Mesenchymal stem cell (in vitro differentiated cells and primary cell): ENCODE data around the gene ACAD8.
"Not testable (repeated sequence)": the region's sequence is repeated elsewhere in the genome, so short reads cannot be mapped to it uniquely, and the experiment has no call there.

Experiments used
- DNase-seq: peaks from one replicate; pipeline ENCODE4 v3.0.0-alpha.2; 2013
- H2AFZ ChIP-seq: one replicate; pipeline ENCODE4 v1.6.1; 2013; ENCODE audit warnings: low read depth, mild to moderate bottlenecking, control low read depth, inconsistent platforms, low read length, moderate library complexity
- H2AK5ac ChIP-seq: 2 replicates; pipeline ENCODE4 v1.6.1; 2013; ENCODE audit warnings: low read length, moderate library complexity, mild to moderate bottlenecking, inconsistent platforms; ENCODE audit not compliant: severe bottlenecking
- H2BK120ac ChIP-seq: one replicate; pipeline ENCODE4 v1.6.1; 2013; ENCODE audit warnings: low read depth, mild to moderate bottlenecking, inconsistent platforms, low read length, moderate library complexity
- H2BK12ac ChIP-seq, 2 experiments: one replicate each; pipeline ENCODE4 v1.6.1; 2013; ENCODE audit warnings: inconsistent platforms in 2 of 2, low read length in 2 of 2, mild to moderate bottlenecking in 2 of 2, moderate library complexity in 2 of 2, control low read depth in 1 of 2
- H2BK15ac ChIP-seq: one replicate; pipeline ENCODE4 v1.6.1; 2013; ENCODE audit warnings: mild to moderate bottlenecking, low read depth, inconsistent platforms; ENCODE audit not compliant: poor library complexity, severe bottlenecking
- H2BK5ac ChIP-seq: 2 replicates; pipeline ENCODE4 v1.6.1; 2013; ENCODE audit warnings: low read depth, mild to moderate bottlenecking, low read length, control low read depth, inconsistent platforms; ENCODE audit not compliant: poor library complexity, severe bottlenecking
- H3K14ac ChIP-seq, 2 experiments: one replicate each; pipeline ENCODE4 v1.6.1; 2013; ENCODE audit warnings: inconsistent platforms in 2 of 2, low read length in 2 of 2, control low read depth in 1 of 2, mild to moderate bottlenecking in 1 of 2, moderate library complexity in 1 of 2
- H3K18ac ChIP-seq, 2 experiments: one replicate each; pipeline ENCODE4 v1.6.1; 2013; ENCODE audit warnings: inconsistent platforms in 2 of 2, low read length in 2 of 2, control low read depth in 1 of 2, low read depth in 1 of 2, mild to moderate bottlenecking in 1 of 2
- H3K23ac ChIP-seq, 2 experiments: one replicate each; pipeline ENCODE4 v1.6.1; 2013; ENCODE audit warnings: inconsistent platforms in 2 of 2, low read length in 2 of 2, mild to moderate bottlenecking in 2 of 2, moderate library complexity in 2 of 2, control low read depth in 1 of 2
- H3K27ac ChIP-seq: 2 replicates; pipeline ENCODE4 v1.5.1; 2013; ENCODE audit warnings: mild to moderate bottlenecking, moderate library complexity, low read length, control low read depth, inconsistent platforms; ENCODE audit not compliant: poor library complexity, severe bottlenecking
- H3K27me3 ChIP-seq, 2 experiments: 2 replicates each; pipeline versions ENCODE4 v1.6.1 to v1.7.0; 2013; ENCODE audit warnings: low read length in 2 of 2, mild to moderate bottlenecking in 2 of 2, moderate library complexity in 2 of 2, control low read depth in 1 of 2, inconsistent platforms in 1 of 2; ENCODE audit not compliant: control insufficient read depth in 1 of 2, insufficient read depth in 1 of 2
- H3K36me3 ChIP-seq, 2 experiments: 2 replicates each; pipeline versions ENCODE4 v1.6.1 to v1.7.0; 2013; ENCODE audit warnings: low read length in 2 of 2, control low read depth in 1 of 2, inconsistent platforms in 1 of 2, low read depth in 1 of 2, mild to moderate bottlenecking in 1 of 2; ENCODE audit not compliant: insufficient read depth in 2 of 2, control insufficient read depth in 1 of 2
- H3K4ac ChIP-seq, 2 experiments: one replicate each; pipeline ENCODE4 v1.6.1; 2013; ENCODE audit warnings: inconsistent platforms in 2 of 2, low read length in 2 of 2, mild to moderate bottlenecking in 2 of 2, moderate library complexity in 2 of 2, control low read depth in 1 of 2, low read depth in 1 of 2
- H3K4me1 ChIP-seq: 2 replicates; pipeline ENCODE4 v1.6.1; 2013; ENCODE audit warnings: low read depth, low read length, control low read depth; ENCODE audit not compliant: control insufficient read depth, insufficient read depth
- H3K4me2 ChIP-seq: 2 replicates; pipeline ENCODE4 v1.6.1; 2013; ENCODE audit warnings: low read length, mild to moderate bottlenecking, inconsistent platforms; ENCODE audit not compliant: poor library complexity, severe bottlenecking
- H3K4me3 ChIP-seq, 2 experiments: 2 replicates each; pipeline versions ENCODE4 v1.5.1 to v1.7.0; 2013; ENCODE audit warnings: low read length in 2 of 2, mild to moderate bottlenecking in 2 of 2, control low read depth in 1 of 2, low read depth in 1 of 2; ENCODE audit not compliant: insufficient read depth in 1 of 2
- H3K79me1 ChIP-seq: replicated peaks from 2 replicates; pipeline ENCODE4 v1.6.1; 2013; ENCODE audit warnings: mild to moderate bottlenecking, control low read depth, low read length, inconsistent platforms; ENCODE audit not compliant: poor library complexity, severe bottlenecking
- H3K9ac ChIP-seq: 2 replicates; pipeline ENCODE4 v1.7.0; 2013; ENCODE audit warnings: mild to moderate bottlenecking, low read length, moderate library complexity
- H3K9me3 ChIP-seq: 2 replicates; pipeline ENCODE4 v1.7.0; 2013; ENCODE audit warnings: mild to moderate bottlenecking, low read length; ENCODE audit not compliant: control insufficient read depth
- H4K8ac ChIP-seq: one replicate; pipeline ENCODE4 v1.6.1; 2013; ENCODE audit warnings: inconsistent platforms, mild to moderate bottlenecking, low read length, moderate library complexity
- H4K91ac ChIP-seq: one replicate; pipeline ENCODE4 v1.6.1; 2013; ENCODE audit warnings: mild to moderate bottlenecking, low read length, inconsistent platforms
- WGBS: methylation state at CpG from one replicate; pipeline ENCODE4 v1.1.7; 2013; ENCODE audit warnings: mixed read lengths; 5-methylcytosine and 5-hydroxymethylcytosine counted together

ACAD8 gene

DNA sequence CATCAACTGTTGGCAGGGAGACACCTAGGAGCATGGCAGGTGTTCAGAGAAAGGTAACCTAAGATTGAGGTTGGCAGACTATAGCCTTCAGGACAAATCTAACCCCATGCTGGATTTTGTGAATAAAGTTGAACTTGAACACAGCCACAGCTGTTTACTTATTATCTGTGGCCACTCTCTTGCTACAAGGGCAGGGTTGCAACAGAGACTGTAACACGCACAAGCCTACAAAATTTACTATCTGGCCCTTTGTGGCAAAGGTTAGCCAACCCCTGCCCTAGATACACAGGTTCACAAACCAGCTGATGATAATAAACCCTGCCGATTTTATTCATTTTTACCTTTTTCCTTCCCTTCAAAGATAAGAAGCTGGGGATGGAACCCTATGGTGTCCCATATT is 2.7 kb upstream of the ACAD8 start:
- Histone ChIP-seq H3K4me1 (peaks cover 1% of the 10 kb centered on the region), H3K23ac (no peak overlapping the region), H3K36me3 (peaks cover 23 to 59% of the 10 kb centered on the region in 2 experiments), H2BK5ac (no peak overlapping the region), H3K27ac (no peak overlapping the region), H3K4me2 (no peak overlapping the region), H3K9me3 (no peaks in the 10 kb centered on the region), H2BK120ac (no peak overlapping the region), H2BK15ac (no peak overlapping the region), H4K8ac (no peak overlapping the region), H3K4ac (no peak overlapping the region), H3K4me3 (no peak overlapping the region), H3K79me1 (peaks cover 8% of the 10 kb centered on the region), H2AFZ (no peak overlapping the region), H3K9ac (no peak overlapping the region), H3K27me3 (no peaks in the 10 kb centered on the region), H3K18ac (no peak overlapping the region), H4K91ac (no peak overlapping the region), H2AK5ac (no peak overlapping the region), H2BK12ac (no peak overlapping the region), H3K14ac (no peak overlapping the region)
- WGBS, result 99% methylated on average over 2 of the region's 2 CpGs
- DNase-seq, result no peak

DNA sequence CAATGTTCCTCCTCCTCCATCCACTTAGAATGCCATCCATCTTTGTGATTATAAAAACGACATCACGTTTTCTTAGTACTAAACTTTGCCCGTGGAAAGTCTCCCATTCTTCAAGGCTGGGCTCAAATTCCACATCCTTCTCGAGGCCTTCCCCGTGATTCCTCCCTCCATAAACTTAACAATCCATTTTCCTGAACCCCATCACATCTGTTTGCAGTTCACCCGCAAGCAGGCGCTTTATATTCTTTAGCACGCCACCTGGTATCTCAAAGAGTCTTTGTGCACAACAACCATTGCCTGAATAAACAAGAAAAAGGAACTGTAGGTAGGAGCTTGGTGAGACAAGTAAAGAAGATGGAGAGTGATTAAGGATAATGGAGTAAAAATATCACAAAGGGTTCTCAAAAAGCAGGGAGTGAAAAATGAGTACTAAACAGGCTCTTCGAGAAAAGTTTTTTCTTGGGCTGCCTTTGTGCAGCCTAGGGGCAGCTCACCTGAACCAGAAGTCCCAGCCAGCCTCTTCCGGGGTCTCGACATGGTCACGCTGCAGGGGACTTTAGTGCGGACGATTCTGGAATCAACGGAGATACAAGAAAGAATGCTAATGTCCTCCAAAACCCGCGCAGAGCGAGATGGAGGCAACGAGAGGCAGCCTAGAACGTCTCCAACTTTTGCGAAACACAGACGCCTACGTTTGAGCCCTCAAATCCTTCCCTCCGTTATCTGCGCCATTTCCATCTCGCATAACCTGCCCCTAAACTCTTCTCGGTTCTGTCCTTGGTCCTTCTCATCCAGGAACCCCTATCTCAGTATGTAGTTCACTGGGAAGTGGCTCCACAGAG is 801 bp upstream of the ACAD8 start:
- Histone ChIP-seq H3K18ac (peak overlapping the region; percentile 9 to 55), H3K9ac (peak overlapping the region; percentile 95), H2BK12ac (no peak overlapping the region), H3K14ac (peak overlapping the region in 1 of 2 experiments; percentile 18), H2BK15ac (no peak overlapping the region), H2AFZ (peak overlapping the region; percentile 85), H3K36me3 (peaks cover 12 to 52% of the 10 kb centered on the region in 2 experiments), H4K91ac (no peak overlapping the region), H3K23ac (no peak overlapping the region), H2BK120ac (no peak overlapping the region), H3K4me1 (peaks cover 1% of the 10 kb centered on the region), H3K79me1 (peaks cover 14% of the 10 kb centered on the region), H3K4ac (no peak overlapping the region), H3K27ac (peak overlapping the region; percentile 51), H2AK5ac (no peak overlapping the region), H3K9me3 (no peaks in the 10 kb centered on the region), H3K27me3 (no peaks in the 10 kb centered on the region), H3K4me3 (peak overlapping the region; percentile 67 to 100), H3K4me2 (peak overlapping the region; percentile 85), H2BK5ac (no peak overlapping the region), H4K8ac (no peak overlapping the region)
- 16% methylated on average over 21 of the region's 27 CpGs for WGBS
- DNase-seq, result no peak

DNA sequence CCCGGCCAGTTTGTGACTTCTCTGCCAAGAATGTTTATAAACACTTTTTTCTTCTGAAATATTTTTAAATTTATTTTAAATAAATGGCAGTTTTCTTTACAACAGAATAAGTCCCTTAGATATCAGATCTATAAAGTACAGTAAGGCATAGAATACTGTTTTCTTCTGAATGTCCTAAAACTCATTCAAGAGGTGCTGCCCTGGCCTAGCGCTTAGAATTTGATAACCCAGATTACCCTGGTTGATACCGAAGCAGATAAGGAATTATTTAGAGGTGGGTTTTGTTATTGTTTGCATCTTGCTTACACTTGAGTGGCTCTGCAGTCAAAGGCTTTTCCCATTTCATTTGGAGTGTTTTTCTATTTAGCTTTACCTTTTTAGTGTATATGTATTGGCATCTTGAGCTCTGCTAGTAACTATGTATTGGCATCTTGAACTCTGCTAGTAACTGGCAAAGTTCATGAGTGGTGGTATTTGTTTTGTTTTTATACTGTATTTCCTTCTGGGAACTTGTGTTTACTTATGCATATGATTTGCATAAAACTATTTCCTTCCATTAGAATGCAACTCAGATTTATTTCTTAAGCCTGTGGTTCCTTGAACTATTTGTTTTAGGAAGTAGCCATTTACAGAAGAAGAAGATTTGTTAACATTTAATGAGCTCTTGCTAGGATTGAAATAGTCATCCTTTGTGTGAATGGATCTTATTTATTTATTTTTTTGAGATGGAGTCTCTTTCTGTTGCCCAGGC is 1.2 kb downstream of the ACAD8 start:
- H3K9ac ChIP-seq, result peak overlapping the region; percentile 77
- peaks cover 15 to 48% of the 10 kb centered on the region in 2 experiments for H3K36me3 ChIP-seq
- H3K79me1 ChIP-seq, result peaks cover 22% of the 10 kb centered on the region
- H3K4ac ChIP-seq, result no peak overlapping the region
- no peak overlapping the region for H3K14ac ChIP-seq
- no peak for DNase-seq
- no peak overlapping the region for H4K91ac ChIP-seq
- H2AK5ac ChIP-seq, result no peak overlapping the region
- H2AFZ ChIP-seq, result no peak overlapping the region
- peak overlapping the region in 1 of 2 experiments; percentile 100 for H3K4me3 ChIP-seq
- no peak overlapping the region for H3K27ac ChIP-seq
- no peak overlapping the region for H2BK12ac ChIP-seq
- H4K8ac ChIP-seq, result no peak overlapping the region
- H3K4me1 ChIP-seq, result peaks cover 1% of the 10 kb centered on the region
- no peak overlapping the region for H2BK15ac ChIP-seq
- H3K23ac ChIP-seq, result no peak overlapping the region
- H3K9me3 ChIP-seq, result no peaks in the 10 kb centered on the region
- peak overlapping the region; percentile 62 for H3K4me2 ChIP-seq
- no peak overlapping the region for H2BK120ac ChIP-seq
- WGBS, result 93% methylated on average over 2 of the region's 3 CpGs
- H2BK5ac ChIP-seq, result no peak overlapping the region
- H3K27me3 ChIP-seq, result no peaks in the 10 kb centered on the region
- no peak overlapping the region for H3K18ac ChIP-seq

DNA sequence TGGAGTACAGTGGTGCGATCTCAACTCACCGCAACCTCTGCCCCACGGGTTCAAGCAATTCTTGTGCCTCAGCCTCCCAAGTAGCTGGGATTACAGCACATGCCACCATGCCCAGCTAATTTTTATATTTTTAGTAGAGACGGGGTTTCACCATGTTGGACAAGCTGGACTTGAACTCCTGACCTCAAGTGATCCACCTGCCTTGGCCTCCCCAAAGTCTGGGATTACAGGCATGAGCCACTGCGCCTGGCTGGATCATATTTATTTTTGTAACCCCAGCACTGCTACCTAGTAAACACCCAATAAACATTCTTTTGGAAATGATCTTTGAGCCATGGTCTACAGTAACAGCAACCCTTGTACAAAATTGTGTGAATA is 1.8 kb downstream of the ACAD8 start:
- H2BK120ac ChIP-seq, H3K4me1 ChIP-seq, H3K14ac ChIP-seq, H3K4me2 ChIP-seq, H2BK15ac ChIP-seq, H3K4me3 ChIP-seq, H3K9me3 ChIP-seq, H2BK12ac ChIP-seq, H3K23ac ChIP-seq, H3K9ac ChIP-seq, H2AFZ ChIP-seq, H2AK5ac ChIP-seq, H3K18ac ChIP-seq, H3K27me3 ChIP-seq, H4K8ac ChIP-seq, H2BK5ac ChIP-seq, DNase-seq, H3K4ac ChIP-seq, H3K27ac ChIP-seq, H4K91ac ChIP-seq: not testable (repeated sequence)
- Histone ChIP-seq H3K79me1 (peaks cover 22% of the 10 kb centered on the region), H3K36me3 (peaks cover 18 to 48% of the 10 kb centered on the region in 2 experiments)
- WGBS, result 96% methylated on average over 5 of the region's 5 CpGs
